Central memory CD8-positive, alpha-beta T cell (primary cell): ENCODE results near the gene ADAD1.

Experiments
- ATAC-seq: fragments of 150-1000 bp; cut with Tn5 transposase; replicated peaks from 2 replicates; pipeline ENCODE4 v1.10.0; 2022; ENCODE audit warnings: mild to moderate bottlenecking, moderate FRiP score, moderate number of reproducible peaks; ENCODE audit not compliant: poor library complexity, severe bottlenecking; ENCODE audit errors: extremely low read depth
- DNase-seq, 2 donors: peaks; one replicate each; pipeline ENCODE4 v3.0.0; 2021; ENCODE audit warnings: low spot score in 2 of 2
- H3K27ac Mint-ChIP-seq: one replicate; pipeline ENCODE4 v1.8.0; 2022; ENCODE audit warnings: low read depth, mild to moderate bottlenecking, moderate library complexity, mixed read lengths
- H3K27me3 Mint-ChIP-seq: one replicate; pipeline ENCODE4 v1.8.0; 2022; ENCODE audit warnings: mixed read lengths
- H3K36me3 Mint-ChIP-seq: one replicate; pipeline ENCODE4 v1.8.0; 2022; ENCODE audit warnings: mild to moderate bottlenecking, moderate library complexity, mixed read lengths; ENCODE audit not compliant: insufficient read depth
- H3K4me1 Mint-ChIP-seq: one replicate; pipeline ENCODE4 v1.8.0; 2022; ENCODE audit warnings: mixed read lengths
- H3K4me3 Mint-ChIP-seq: one replicate; pipeline ENCODE4 v1.8.0; 2022; ENCODE audit warnings: mild to moderate bottlenecking, moderate library complexity, mixed read lengths
- H3K9me3 Mint-ChIP-seq: one replicate; pipeline ENCODE4 v1.8.0; 2022; ENCODE audit warnings: mixed read lengths

The ADAD1 gene

DNA sequence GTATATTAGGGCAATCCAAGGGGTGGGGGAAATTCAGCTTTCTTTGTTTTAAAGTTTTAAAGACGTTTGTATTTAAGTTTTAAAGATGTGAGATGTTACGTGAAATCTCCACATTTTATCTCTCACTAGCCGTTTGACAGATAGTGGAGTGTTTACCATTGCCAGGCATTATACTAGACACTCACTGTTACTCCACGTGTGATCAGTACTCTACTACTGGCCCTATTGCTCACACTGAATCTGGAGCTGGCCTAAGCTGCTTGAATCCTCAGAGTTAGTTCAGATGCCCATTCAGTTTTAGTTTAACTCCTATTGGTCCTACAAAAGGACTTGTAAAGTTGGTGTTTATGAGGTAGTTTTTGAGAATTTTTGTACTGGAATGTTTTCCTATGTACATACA is 4.5 kb downstream of the ADAD1 start:
- H3K4me1 Mint-ChIP-seq = no peaks in the 10 kb centered on the region
- no peak overlapping the region for H3K27ac Mint-ChIP-seq
- no peak for ATAC-seq
- H3K36me3 Mint-ChIP-seq = no peaks in the 10 kb centered on the region
- H3K27me3 Mint-ChIP-seq = no peaks in the 10 kb centered on the region
- H3K9me3 Mint-ChIP-seq = peaks cover 10% of the 10 kb centered on the region
- DNase-seq = no peak
- no peak overlapping the region for H3K4me3 Mint-ChIP-seq

DNA sequence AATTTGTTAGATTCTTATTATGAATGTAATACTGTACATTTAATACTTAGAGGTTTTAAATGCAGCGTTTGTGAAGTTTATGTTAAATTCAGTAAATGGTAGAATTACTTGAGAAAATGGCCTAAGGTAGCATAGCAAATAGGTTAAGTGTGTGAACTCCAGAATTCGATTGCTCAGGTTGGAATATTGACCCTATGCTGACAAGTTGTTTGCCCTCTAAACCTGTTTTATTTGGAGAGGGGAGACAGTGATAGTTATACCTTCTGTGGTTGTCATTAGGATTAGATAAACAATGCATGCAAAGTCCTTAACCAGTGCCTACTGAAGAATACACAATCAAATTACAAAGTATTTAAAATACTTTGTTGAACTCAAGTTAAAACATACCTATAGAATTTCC is 5.4 kb downstream of the ADAD1 start:
- no peak overlapping the region for H3K27ac Mint-ChIP-seq
- H3K4me3 Mint-ChIP-seq = no peak overlapping the region
- DNase-seq = no peak
- no peaks in the 10 kb centered on the region for H3K36me3 Mint-ChIP-seq
- no peaks in the 10 kb centered on the region for H3K4me1 Mint-ChIP-seq
- peaks cover 19% of the 10 kb centered on the region for H3K9me3 Mint-ChIP-seq
- no peaks in the 10 kb centered on the region for H3K27me3 Mint-ChIP-seq
- no peak for ATAC-seq

DNA sequence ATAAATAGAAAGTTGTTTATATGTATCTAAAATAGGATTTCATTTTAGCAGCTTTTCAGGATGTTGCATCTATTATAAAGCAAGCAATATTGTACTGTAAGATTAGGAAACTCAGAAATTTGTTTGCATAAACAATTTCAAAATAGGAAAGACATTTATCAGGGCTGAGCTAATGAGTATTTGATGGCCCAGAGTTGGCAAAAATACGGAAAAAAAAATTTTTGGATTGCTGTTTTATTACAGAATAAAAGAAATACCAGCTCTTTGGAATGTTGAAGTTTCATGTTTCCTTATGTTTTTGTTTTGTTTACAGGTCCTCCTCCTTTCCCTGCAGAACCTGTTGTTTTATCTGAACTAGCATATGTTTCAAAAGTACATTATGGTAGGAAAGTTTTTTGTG is 14.5 kb downstream of the ADAD1 start:
- no peaks in the 10 kb centered on the region for H3K4me1 Mint-ChIP-seq
- no peak overlapping the region for H3K4me3 Mint-ChIP-seq

DNA sequence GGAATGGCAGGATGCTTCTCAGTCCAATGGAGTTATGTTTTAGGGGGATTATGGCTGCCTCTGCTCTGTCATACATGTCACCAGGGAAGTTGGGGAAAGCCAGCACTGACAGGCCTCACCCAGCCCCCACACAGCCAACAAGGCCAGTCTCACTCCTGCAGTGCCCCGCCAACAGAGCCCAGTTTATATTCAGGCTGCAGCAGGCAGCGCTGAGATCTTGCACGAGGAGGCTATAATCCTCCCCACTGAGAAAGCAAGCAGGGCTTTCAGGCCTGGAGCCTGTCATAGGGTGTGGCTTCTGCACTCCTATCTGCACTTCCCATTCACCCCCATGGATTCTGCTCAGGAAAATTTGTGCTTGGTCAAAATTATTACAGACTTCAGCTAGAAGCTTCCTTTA is 25.1 kb downstream of the ADAD1 start:
- Mint-ChIP-seq H3K4me1 (no peaks in the 10 kb centered on the region), H3K9me3 (no peaks in the 10 kb centered on the region), H3K36me3 (no peaks in the 10 kb centered on the region), H3K27me3 (no peaks in the 10 kb centered on the region), H3K4me3 (no peak overlapping the region), H3K27ac (no peak overlapping the region)
- ATAC-seq = no peak
- DNase-seq = no peak

More for the DNA sequence above, 14.5 kb downstream of the ADAD1 start:
- H3K36me3 Mint-ChIP-seq = no peaks in the 10 kb centered on the region
- no peak for DNase-seq
- no peaks in the 10 kb centered on the region for H3K27me3 Mint-ChIP-seq
- H3K9me3 Mint-ChIP-seq = peaks cover 9% of the 10 kb centered on the region
- H3K27ac Mint-ChIP-seq = no peak overlapping the region
- ATAC-seq = no peak

DNA sequence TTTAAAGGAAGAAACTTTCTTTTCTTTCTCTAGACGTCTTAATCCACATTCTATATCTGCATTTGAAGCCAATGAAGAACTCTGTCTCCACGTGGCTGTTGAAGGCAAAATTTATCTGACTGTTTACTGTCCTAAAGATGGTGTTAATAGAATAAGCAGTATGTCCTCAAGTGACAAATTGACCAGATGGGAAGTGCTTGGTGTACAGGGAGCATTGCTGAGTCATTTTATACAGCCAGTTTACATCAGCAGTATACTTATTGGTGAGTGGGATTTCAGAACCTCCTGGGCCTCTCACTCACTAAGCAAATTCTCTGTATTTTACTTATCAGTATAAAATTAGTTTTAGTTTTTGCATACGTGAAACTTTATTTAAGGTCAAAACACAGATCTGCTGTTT is 33.7 kb downstream of the ADAD1 start:
- H3K4me1 Mint-ChIP-seq = no peaks in the 10 kb centered on the region
- H3K27me3 Mint-ChIP-seq = no peaks in the 10 kb centered on the region
- ATAC-seq = no peak
- H3K9me3 Mint-ChIP-seq = no peaks in the 10 kb centered on the region
- H3K4me3 Mint-ChIP-seq = no peak overlapping the region
- no peaks in the 10 kb centered on the region for H3K36me3 Mint-ChIP-seq
- no peak for DNase-seq
- H3K27ac Mint-ChIP-seq = no peak overlapping the region

DNA sequence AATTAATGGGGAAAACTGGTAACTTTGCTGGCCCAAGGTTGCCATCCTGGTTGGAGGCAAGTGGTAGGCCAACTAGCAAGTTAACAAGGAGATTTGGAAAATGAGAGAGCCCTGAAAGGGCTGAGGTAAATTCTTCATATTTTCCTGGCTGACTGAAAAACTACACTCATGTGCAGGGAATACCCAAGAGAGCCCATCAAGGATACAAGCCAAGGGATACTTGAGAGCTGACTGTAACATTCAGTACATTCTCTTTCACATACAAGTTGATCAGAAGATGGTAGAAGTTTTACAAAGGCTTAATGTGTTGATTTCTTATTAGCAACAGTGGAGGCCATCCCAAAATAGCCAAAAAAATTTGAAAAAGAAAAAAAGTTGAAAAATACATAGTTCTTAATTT is 44.4 kb downstream of the ADAD1 start:
- no peak overlapping the region for H3K27ac Mint-ChIP-seq

DNA sequence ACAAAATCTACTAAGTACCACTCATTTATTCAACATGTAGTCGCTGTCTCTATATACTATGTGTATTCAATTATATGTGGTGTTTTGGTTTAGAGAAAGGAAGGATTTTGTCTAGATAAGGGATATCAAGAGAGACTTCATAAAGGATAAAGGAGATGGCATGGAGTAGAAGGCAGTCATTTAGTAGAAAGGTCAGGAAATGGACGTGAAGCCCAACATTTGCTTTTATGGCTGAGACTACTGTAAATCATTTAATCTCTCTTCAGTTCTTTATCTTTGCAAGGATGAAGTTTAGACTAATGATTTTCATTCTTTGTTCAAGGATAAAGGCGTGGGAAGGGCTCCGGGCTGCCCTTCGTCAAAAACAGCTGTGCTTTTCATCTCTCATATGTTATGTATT is 52.5 kb downstream of the ADAD1 start:
- Mint-ChIP-seq H3K4me3 (no peak overlapping the region), H3K36me3 (no peaks in the 10 kb centered on the region), H3K27me3 (no peaks in the 10 kb centered on the region), H3K27ac (no peak overlapping the region), H3K4me1 (no peaks in the 10 kb centered on the region), H3K9me3 (no peaks in the 10 kb centered on the region)
- ATAC-seq = no peak
- no peak for DNase-seq

More for the DNA sequence above, 44.4 kb downstream of the ADAD1 start:
- ATAC-seq (no peak), DNase-seq (no peak)
- Mint-ChIP-seq H3K4me3 (no peak overlapping the region), H3K9me3 (peaks cover 6% of the 10 kb centered on the region), H3K4me1 (no peaks in the 10 kb centered on the region), H3K36me3 (no peaks in the 10 kb centered on the region), H3K27me3 (no peaks in the 10 kb centered on the region)

DNA sequence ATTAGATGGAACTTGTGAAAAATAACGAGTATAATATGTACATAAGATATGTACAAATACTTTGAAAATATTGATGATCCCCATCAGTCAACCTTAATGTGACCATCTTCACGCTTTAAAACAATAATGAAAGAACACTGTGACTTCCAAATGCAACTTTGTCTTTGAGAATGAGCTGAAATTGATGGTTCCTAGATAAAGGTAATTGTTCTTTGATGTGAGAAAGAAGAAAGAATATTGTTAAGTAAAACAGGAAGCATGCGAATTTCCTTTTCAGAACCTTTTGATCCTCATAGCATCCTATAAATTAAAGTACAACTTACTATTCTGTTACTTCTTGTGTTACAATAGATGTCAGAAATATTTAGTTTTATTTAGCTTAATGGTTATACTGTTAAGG is 55.5 kb downstream of the ADAD1 start:
- Mint-ChIP-seq H3K27me3 (no peaks in the 10 kb centered on the region), H3K27ac (no peak overlapping the region), H3K4me3 (no peak overlapping the region), H3K9me3 (no peaks in the 10 kb centered on the region), H3K4me1 (no peaks in the 10 kb centered on the region), H3K36me3 (no peaks in the 10 kb centered on the region)
- ATAC-seq (peak; percentile 28), DNase-seq (no peak)

DNA sequence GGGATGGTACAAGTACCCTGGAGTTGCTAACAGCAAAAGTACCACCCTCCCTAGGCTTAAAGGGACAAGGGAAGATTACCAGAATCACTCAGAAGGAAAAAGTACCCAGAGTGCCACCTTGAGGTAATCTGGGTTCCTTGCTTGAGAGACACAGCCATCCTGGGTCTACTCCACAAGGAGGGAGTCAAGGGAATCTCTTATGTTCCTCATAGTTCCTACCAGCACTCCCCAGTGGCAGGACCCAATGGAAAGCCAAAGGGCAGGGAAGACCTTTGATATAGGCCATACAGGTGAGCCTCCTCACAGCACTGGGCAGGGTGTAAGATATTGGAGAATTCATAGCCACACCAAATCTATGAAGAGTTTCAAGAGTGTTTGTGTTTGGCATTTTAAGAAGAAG is 72.0 kb downstream of the ADAD1 start:
- ATAC-seq (no peak), DNase-seq (no peak)
- no peak overlapping the region for H3K4me3 Mint-ChIP-seq

DNA sequence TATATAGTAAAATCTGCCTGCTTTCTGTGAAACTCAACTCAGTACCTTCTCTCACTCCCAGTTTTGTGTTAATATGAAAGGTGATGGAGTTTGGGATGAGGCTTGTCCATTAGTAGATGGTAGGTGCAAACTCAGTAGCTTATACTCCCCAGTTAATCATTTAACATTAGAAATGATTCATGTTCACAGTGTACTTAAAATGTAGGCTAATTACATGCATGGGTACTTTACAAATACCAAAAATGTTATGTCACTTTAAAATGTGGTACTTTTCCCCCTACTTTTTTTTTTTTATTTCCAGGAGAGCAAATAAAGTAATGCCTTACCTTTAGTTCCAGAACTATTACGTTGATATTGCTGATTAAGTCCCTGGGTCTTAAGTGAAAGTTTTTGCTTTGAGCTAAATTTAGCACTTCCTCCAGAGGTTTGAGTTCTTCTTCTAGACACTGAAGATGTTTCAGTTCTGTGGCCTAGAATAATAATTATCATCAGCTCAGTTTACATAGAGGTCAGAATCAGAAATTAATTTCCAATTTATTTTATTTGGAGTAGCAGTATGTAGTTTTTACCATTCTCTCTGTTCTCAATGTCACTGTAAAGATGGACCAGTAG is 74.7 kb downstream of the ADAD1 start:
- no peaks in the 10 kb centered on the region for H3K27me3 Mint-ChIP-seq
- H3K4me3 Mint-ChIP-seq = no peak overlapping the region
- H3K36me3 Mint-ChIP-seq = peaks cover 4% of the 10 kb centered on the region
- H3K4me1 Mint-ChIP-seq = peaks cover 44% of the 10 kb centered on the region
- ATAC-seq (no peak), DNase-seq (no peak)
- no peaks in the 10 kb centered on the region for H3K9me3 Mint-ChIP-seq
- peak overlapping the region; percentile 53 for H3K27ac Mint-ChIP-seq

More for the DNA sequence above, 72.0 kb downstream of the ADAD1 start:
- Mint-ChIP-seq H3K4me1 (peaks cover 21% of the 10 kb centered on the region), H3K36me3 (peaks cover 3% of the 10 kb centered on the region), H3K27ac (no peak overlapping the region), H3K27me3 (peaks cover 10% of the 10 kb centered on the region), H3K9me3 (no peaks in the 10 kb centered on the region)

DNA sequence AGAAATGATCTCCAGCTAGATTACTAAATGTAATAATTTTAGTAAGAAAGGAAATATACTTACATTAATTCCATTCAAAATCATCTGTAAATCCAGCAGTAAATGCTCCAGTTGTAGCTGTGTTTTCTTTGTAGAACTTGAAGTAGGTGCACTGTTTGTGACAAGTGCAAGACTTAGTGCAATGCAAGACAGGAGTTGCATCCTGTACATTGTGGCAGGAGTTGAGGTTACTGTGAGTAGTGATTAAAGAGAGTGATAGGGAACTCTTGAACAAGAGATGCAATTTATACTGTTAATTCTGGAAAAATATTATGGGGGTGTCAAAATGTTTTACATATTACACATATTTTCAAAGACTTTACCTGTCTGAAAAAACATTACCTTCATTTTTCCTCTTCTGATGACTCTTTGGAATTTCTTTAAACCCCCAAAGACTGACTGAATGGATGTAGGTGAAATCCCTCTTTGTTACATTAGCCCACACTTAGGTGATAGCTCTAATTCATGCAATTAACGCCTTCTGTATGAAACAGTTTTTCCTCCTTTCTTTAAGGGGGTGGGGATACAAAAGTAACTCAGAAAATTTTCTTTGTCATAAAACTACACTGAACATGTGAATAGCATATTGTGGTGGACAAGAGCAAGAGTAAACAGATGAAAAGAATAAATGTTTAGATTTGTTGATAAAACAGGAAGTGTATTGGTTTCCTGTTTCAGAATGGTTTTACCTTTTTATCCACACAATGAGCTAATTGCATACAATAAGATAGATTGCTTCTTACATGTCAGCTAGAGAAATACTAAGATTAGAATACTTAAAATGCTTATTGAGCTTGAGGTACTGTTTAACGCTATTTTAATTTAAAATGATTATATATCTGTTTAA is 77.7 kb downstream of the ADAD1 start, which contains the start of gene IL2:
Gene IL2 (minus strand): TSS at position 495 of the 886 bp plus-strand sequence. CDS start 285 bp downstream, at position 210.
- ATAC-seq = peak; percentile 70
- Mint-ChIP-seq H3K4me1 (peaks cover 46% of the 10 kb centered on the region), H3K27me3 (no peaks in the 10 kb centered on the region), H3K4me3 (peak within 1 kb of the TSS; percentile 74), H3K27ac (peak within 1 kb of the TSS; percentile 89), H3K9me3 (no peaks in the 10 kb centered on the region), H3K36me3 (peaks cover 5% of the 10 kb centered on the region)
- no peak for DNase-seq

DNA sequence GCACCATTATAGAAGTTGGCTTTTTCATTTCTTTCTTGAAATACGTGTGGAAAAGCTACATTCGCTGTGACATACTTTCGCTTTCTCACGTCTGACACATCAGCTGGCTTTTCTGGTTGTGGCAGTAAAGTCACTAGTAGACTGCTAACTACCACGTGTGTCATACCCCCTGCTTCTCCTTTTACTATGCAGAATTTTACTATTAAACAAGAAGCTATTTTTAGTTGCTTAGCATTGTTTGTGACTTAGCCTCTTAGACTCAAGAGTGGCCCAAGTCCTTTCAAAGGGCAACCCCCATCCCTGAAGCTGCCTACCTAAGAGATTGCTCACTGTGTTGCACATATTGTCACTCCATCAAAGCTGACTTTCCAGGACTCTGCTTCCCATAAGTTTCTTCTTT is 79.8 kb downstream of the ADAD1 start:
- DNase-seq = peak in 1 of 2 donors; percentile 36
- ATAC-seq = peak; percentile 80
- H3K9me3 Mint-ChIP-seq = no peaks in the 10 kb centered on the region
- H3K36me3 Mint-ChIP-seq = peaks cover 2% of the 10 kb centered on the region
- no peaks in the 10 kb centered on the region for H3K27me3 Mint-ChIP-seq
- peak overlapping the region; percentile 89 for H3K27ac Mint-ChIP-seq
- H3K4me1 Mint-ChIP-seq = peaks cover 40% of the 10 kb centered on the region
- H3K4me3 Mint-ChIP-seq = peak overlapping the region; percentile 74

DNA sequence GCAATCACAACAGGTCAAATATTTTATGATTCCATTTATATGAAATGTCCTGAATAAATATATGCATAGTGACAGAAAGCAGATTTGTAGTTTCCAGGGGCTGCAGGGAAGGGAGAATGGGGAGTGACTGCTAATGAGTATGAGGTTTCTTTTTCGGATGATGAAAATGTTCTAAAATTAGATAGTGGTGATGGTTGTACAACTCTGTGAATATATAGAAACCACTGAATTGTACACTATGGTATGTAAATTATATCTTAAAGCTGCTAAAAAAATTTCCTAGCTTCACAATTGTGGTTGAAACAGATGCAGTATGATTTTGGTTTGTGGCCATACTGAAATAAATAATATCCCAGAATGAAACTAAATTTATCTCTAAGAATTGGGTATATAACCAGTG is 90.6 kb downstream of the ADAD1 start:
- H3K4me3 Mint-ChIP-seq = no peak overlapping the region
- H3K27ac Mint-ChIP-seq = no peak overlapping the region
- peaks cover 15% of the 10 kb centered on the region for H3K4me1 Mint-ChIP-seq
- ATAC-seq (no peak), DNase-seq (no peak)
- no peaks in the 10 kb centered on the region for H3K36me3 Mint-ChIP-seq
- no peaks in the 10 kb centered on the region for H3K27me3 Mint-ChIP-seq
- H3K9me3 Mint-ChIP-seq = no peaks in the 10 kb centered on the region
